Uterus (tissue), 2 donors: ENCODE measurements around the gene GFPT2.

Source experiments
- POLR2A ChIP-seq, 2 donors: fragments of 450-650 bp; IDR thresholded peaks; one replicate each; pipeline ENCODE4 v1.6.1; 2016; ENCODE audit warnings: antibody characterized with exemption in 2 of 2, mild to moderate bottlenecking in 1 of 2, moderate library complexity in 1 of 2
- TF ChIP-seq, protein P1 (sequence below), 4 experiments: fragments of 200-600 bp in 2 of 4; fragments of 450-650 bp in 2 of 4; sonication (generic) in 2 of 4; IDR thresholded peaks; one replicate each; pipeline ENCODE4 v1.5.1; 2016 to 2019; ENCODE audit warnings: antibody characterized with exemption in 4 of 4, mild to moderate bottlenecking in 2 of 4, moderate library complexity in 1 of 4

DNA sequence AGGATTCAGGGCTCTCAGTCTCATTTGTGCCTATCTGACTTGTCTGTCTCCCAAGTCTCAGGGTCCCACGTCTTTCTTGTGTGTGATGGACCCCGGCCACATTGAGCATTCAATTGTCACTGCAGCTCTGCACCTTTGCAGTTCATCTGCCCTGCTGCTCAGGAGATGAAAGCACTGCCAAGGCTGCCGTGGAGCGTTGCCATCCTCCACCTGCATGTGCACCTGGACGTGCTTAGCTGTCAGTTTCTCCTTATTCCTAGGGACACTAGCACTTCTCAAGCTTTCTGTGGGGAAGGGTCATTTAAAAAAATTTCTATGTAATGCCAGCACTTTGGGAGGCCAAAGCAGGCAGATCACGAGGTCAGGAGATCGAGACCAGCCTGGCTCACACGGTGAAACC, 22.8 kb upstream of the GFPT2 start:
- TF ChIP-seq, protein P1, sequence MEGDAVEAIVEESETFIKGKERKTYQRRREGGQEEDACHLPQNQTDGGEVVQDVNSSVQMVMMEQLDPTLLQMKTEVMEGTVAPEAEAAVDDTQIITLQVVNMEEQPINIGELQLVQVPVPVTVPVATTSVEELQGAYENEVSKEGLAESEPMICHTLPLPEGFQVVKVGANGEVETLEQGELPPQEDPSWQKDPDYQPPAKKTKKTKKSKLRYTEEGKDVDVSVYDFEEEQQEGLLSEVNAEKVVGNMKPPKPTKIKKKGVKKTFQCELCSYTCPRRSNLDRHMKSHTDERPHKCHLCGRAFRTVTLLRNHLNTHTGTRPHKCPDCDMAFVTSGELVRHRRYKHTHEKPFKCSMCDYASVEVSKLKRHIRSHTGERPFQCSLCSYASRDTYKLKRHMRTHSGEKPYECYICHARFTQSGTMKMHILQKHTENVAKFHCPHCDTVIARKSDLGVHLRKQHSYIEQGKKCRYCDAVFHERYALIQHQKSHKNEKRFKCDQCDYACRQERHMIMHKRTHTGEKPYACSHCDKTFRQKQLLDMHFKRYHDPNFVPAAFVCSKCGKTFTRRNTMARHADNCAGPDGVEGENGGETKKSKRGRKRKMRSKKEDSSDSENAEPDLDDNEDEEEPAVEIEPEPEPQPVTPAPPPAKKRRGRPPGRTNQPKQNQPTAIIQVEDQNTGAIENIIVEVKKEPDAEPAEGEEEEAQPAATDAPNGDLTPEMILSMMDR (IDR thresholded peaks at IDR 0.05) = no peak
- no peak for TF ChIP-seq POLR2A (IDR thresholded peaks at IDR 0.05)
